Fibroblast of lung (primary cell): ENCODE measurements around the gene RCBTB2.

Experiments used
- CTCF ChIP-seq, 2 donors: IDR thresholded peaks in 1 of 2; conservative IDR thresholded peaks in 1 of 2; 1 replicate in 1 of 2; 2 replicates in 1 of 2; pipeline ENCODE4 v1.5.1; 2011 to 2012; ENCODE audit warnings: low read length in 2 of 2, control low read depth in 1 of 2, inconsistent platforms in 1 of 2, low read depth in 1 of 2, mild to moderate bottlenecking in 1 of 2
- EZH2 ChIP-seq: IDR thresholded peaks from 2 replicates; pipeline ENCODE4 v1.5.1; 2012; ENCODE audit warnings: low read length, control low read depth, mild to moderate bottlenecking; ENCODE audit errors: missing control alignments

GRCh38 chr13:48477191-48477855, 55.6 kb downstream of the RCBTB2 start:
- TF ChIP-seq EZH2, result no peak
- no peak for TF ChIP-seq CTCF (conservative IDR thresholded peaks at IDR 0.05 in 1 of 2, IDR thresholded peaks at IDR 0.05 in 1 of 2; ENCODE audit: low read depth in 1 of 2, low read length in 2 of 2)
